HCT116 (cell line): Measurements from ENCODE around the gene CLEC10A. TPM values are rescaled to one million over a fixed set of nuclear protein-coding genes. Genes with fewer than 3 reads are reported as not detected.
"Not testable (repeated sequence)": the region's sequence is repeated elsewhere in the genome, so short reads cannot be mapped to it uniquely, and the experiment has no call there.

ENCODE experiments used
- ATAC-seq: fragments of 200-7000 bp; cut with Tn5 transposase; 2 replicates; pipeline ENCODE4 v1.9.1; 2020; ENCODE audit warnings: mild to moderate bottlenecking, moderate library complexity
- BruUV-seq: library from RNA; stranded (reverse); fragments of 400-500 nt; replicated peaks from 2 replicates; lab custom pipeline; 2021; lab: Mats Ljungman, UMichigan
- CTCF ChIA-PET: fragments of 300-600 bp; sonication (Branson Sonifier 250); formaldehyde crosslinking; loops from one replicate; lab custom pipeline; 2021; ENCODE audit warnings: antibody characterized with exemption; lab: Charles Lee
- POLR2A ChIA-PET: fragments of 300-600, 350-600 bp; sonication (Branson Sonifier 250); formaldehyde crosslinking; loops from one replicate; lab custom pipeline; 2021; ENCODE audit warnings: antibody characterized with exemption; lab: Charles Lee
- RAD21 ChIA-PET, 2 experiments: fragments of 300-600 bp; sonication (Branson Sonifier 250); formaldehyde crosslinking; loops; one replicate each; lab custom pipeline; 2023; ENCODE audit warnings: low total read pairs in 2 of 2; ENCODE audit not compliant: uncharacterized antibody in 2 of 2, unreplicated experiment in 2 of 2, low non-redundant PET in 1 of 2; lab: Charles Lee
- DNase-seq: peaks from one replicate; pipeline ENCODE4 v3.0.0-alpha.2; 2010; ENCODE audit warnings: low read depth, low spot score
- H2AFZ ChIP-seq: fragments of 200-600 bp; shearing (Covaris generic), sonication (generic); 2 replicates; pipeline ENCODE4 v1.6.1; 2017; ENCODE audit warnings: low read depth, mixed run types, mixed read lengths, antibody characterized with exemption, low read length; ENCODE audit not compliant: poor library complexity, severe bottlenecking
- H3K27ac ChIP-seq: 2 replicates; pipeline ENCODE4 v1.5.1; 2012; ENCODE audit warnings: low read depth, low read length
- H3K27me3 ChIP-seq: fragments of 200-600 bp; sonication (generic); 2 replicates; pipeline ENCODE4 v1.6.1; 2016; ENCODE audit warnings: mixed run types, low read length, mixed read lengths; ENCODE audit not compliant: insufficient read depth
- H3K36me3 ChIP-seq, 2 experiments: fragments of 200-500 bp in 1 of 2; fragments of 200-600 bp in 1 of 2; sonication (Bioruptor generic) in 1 of 2; sonication (generic) in 1 of 2; 2 replicates each; pipeline versions ENCODE4 v1.5.1 to v1.6.1; 2014 to 2016; ENCODE audit warnings: low read length in 2 of 2, inconsistent platforms in 1 of 2, mixed read lengths in 1 of 2, mixed run types in 1 of 2; ENCODE audit not compliant: insufficient read depth in 2 of 2, control insufficient read depth in 1 of 2
- H3K4me1 ChIP-seq, 2 experiments: fragments of 200-600 bp in 1 of 2; sonication (generic) in 1 of 2; 2 replicates each; pipeline versions ENCODE4 v1.5.1 to v1.6.1; 2012 to 2017; ENCODE audit warnings: low read length in 2 of 2, inconsistent platforms in 1 of 2, mild to moderate bottlenecking in 1 of 2, mixed read lengths in 1 of 2, mixed run types in 1 of 2, moderate library complexity in 1 of 2; ENCODE audit not compliant: insufficient read depth in 2 of 2, control insufficient read depth in 1 of 2
- H3K4me2 ChIP-seq: fragments of 200-600 bp; sonication (generic); 2 replicates; pipeline ENCODE4 v1.6.1; 2017; ENCODE audit warnings: mixed run types, low read length, mixed read lengths
- H3K4me3 ChIP-seq, 2 experiments: fragments of 200-600 bp in 1 of 2; sonication (generic) in 1 of 2; replicated peaks in 1 of 2; 2 replicates each; pipeline ENCODE4 v1.5.1; 2011 to 2016; ENCODE audit warnings: low read length in 2 of 2, control low read depth in 1 of 2, low read depth in 1 of 2, mild to moderate bottlenecking in 1 of 2, mixed read lengths in 1 of 2, mixed run types in 1 of 2
- H3K79me2 ChIP-seq: fragments of 200-600 bp; sonication (generic); 2 replicates; pipeline ENCODE4 v1.6.1; 2017; ENCODE audit warnings: mild to moderate bottlenecking, mixed run types, low read length, moderate library complexity, mixed read lengths; ENCODE audit not compliant: insufficient read depth
- H3K9ac ChIP-seq: fragments of 200-600 bp; sonication (generic); 2 replicates; pipeline ENCODE4 v1.6.1; 2016; ENCODE audit warnings: low read length, mixed read lengths
- H3K9me2 ChIP-seq: fragments of 200-600 bp; sonication (generic), shearing (Covaris generic); 2 replicates; pipeline ENCODE4 v1.6.1; 2017; ENCODE audit warnings: mixed run types, mild to moderate bottlenecking, moderate library complexity; ENCODE audit not compliant: insufficient read depth
- H3K9me3 ChIP-seq, 2 experiments: fragments of 200-500 bp in 1 of 2; fragments of 200-600 bp in 1 of 2; sonication (Bioruptor generic) in 1 of 2; sonication (generic) in 1 of 2; 2 replicates each; pipeline ENCODE4 v1.6.1; 2014 to 2017; ENCODE audit warnings: low read length in 2 of 2, mixed read lengths in 2 of 2, inconsistent platforms in 1 of 2, low read depth in 1 of 2, mild to moderate bottlenecking in 1 of 2, mixed run types in 1 of 2, moderate library complexity in 1 of 2; ENCODE audit not compliant: control insufficient read depth in 1 of 2, insufficient read depth in 1 of 2
- H4K20me1 ChIP-seq: fragments of 200-600 bp; sonication (generic), shearing (Covaris generic); 2 replicates; pipeline ENCODE4 v1.6.1; 2017; ENCODE audit warnings: mixed run types, mild to moderate bottlenecking, moderate library complexity; ENCODE audit not compliant: insufficient read depth
- CBX3 ChIP-seq: IDR thresholded peaks from 2 replicates; pipeline ENCODE4 v1.6.1; 2012; ENCODE audit warnings: low read depth
- EGR1 ChIP-seq: IDR thresholded peaks from 2 replicates; pipeline ENCODE4 v1.6.1; 2012; ENCODE audit warnings: low read depth
- JUND ChIP-seq: IDR thresholded peaks from 2 replicates; pipeline ENCODE4 v1.6.1; 2012
- POLR2A ChIP-seq: IDR thresholded peaks from 2 replicates; pipeline ENCODE4 v1.7.0; 2011; ENCODE audit warnings: borderline replicate concordance; ENCODE audit not compliant: insufficient read depth, insufficient read length; ENCODE audit errors: extremely low read depth
- RAD21 ChIP-seq: IDR thresholded peaks from 2 replicates; pipeline ENCODE4 v1.6.1; 2012; ENCODE audit warnings: low read depth, mild to moderate bottlenecking
- SIN3A ChIP-seq: IDR thresholded peaks from 2 replicates; pipeline ENCODE4 v1.6.1; 2012; ENCODE audit warnings: low read depth
- SP1 ChIP-seq: IDR thresholded peaks from 2 replicates; pipeline ENCODE4 v1.6.1; 2012; ENCODE audit warnings: low read depth
- TCF7L2 ChIP-seq: IDR thresholded peaks from 2 replicates; pipeline ENCODE4 v1.7.0; 2011; ENCODE audit warnings: borderline replicate concordance, inconsistent platforms; ENCODE audit not compliant: insufficient read depth, insufficient read length; ENCODE audit errors: extremely low read depth
- ZFX ChIP-seq: fragments of 450-650 bp; IDR thresholded peaks from 2 replicates; pipeline ENCODE4 v1.6.1; 2017
- ZNF274 ChIP-seq: fragments of 200-500 bp; sonication (Bioruptor generic); IDR thresholded peaks from 2 replicates; pipeline ENCODE4 v1.6.1; 2014; ENCODE audit warnings: mild to moderate bottlenecking, low read depth, low read length, inconsistent platforms
- intact Hi-C: fragments of 100-400 bp; cut with micrococcal nuclease; formaldehyde crosslinking; loops from 2 replicates; pipeline ENCODE4 v1.10.0; 2022
- total RNA-seq: library from RNA; stranded (reverse); gene quantifications from one replicate; pipeline ENCODE4 v1.2.1, GENCODE V29; 2021; ENCODE audit not compliant: unreplicated experiment
- TF ChIP-seq, protein P1 (sequence below): IDR thresholded peaks from 2 replicates; pipeline ENCODE4 v1.6.1; 2012
- TF ChIP-seq, protein P2 (sequence below): IDR thresholded peaks from 2 replicates; pipeline ENCODE4 v1.6.1; 2011; ENCODE audit warnings: mild to moderate bottlenecking, low read length, moderate library complexity; ENCODE audit not compliant: insufficient replicate concordance; ENCODE audit errors: extremely low read depth

CLEC10A gene
- total RNA-seq, 1 experiment from 2014 or later, result not detected

DNA sequence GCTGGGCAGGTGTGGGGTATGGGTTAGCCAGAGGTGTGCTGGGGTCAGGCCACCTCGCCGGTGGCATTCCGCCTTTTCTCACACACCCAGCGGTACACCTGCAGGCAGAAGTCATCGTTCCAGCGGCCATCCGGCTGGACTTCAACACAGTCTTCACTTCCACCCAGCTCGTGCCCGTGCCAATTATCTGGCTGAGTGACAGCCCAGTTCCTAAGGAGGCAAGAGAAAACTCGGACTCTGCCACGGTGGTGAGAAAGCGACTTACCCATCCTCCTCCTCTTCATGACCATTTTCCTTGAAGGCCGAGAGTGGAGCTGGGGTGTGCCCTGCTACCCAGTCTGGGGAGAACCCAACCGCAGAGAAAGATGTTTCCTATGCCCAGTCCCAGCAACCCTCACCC is 21.5 kb upstream of the CLEC10A start (continued):
- no peak for TF ChIP-seq ZNF274
- TF ChIP-seq, protein P1, sequence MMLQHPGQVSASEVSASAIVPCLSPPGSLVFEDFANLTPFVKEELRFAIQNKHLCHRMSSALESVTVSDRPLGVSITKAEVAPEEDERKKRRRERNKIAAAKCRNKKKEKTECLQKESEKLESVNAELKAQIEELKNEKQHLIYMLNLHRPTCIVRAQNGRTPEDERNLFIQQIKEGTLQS, result no peak
- TF ChIP-seq JUND, result no peak
- no peak for TF ChIP-seq POLR2A
- TF ChIP-seq, all 23 proteins: peak for 0

DNA sequence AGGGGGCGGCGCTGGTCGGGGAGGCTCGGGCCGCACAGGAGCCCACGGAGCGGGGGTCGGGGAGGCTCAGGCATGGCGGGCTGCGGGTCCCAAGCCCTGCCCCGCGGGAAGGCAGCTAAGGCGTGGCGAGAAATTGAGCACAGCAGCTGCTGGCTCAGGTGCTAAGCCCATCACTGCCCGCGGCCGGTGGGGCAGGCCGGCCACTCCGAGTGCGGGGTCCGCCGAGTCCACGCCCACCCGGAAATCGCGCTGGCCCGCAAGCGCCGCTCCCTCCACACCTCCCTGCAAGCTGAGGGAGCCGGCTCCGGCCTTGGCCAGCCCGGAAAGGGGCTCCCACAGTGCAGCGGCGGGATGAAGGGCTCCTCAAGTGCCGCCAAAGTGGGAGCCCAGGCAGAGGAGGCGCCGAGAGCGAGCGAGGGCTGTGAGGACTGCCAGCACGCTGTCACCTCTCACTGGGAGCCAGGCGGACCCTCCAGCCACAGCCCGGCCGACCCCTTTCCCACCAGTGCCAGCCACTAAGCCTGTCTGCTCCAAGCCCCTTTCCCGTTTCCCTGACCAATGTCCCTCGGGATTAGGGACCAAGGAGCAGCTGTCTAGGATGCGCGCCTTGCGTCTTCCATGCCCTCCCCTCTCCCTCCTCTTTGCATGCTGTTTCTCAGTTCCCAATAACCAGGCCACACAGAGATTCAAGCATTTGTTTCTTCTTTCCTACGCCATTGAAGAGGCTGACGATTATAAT is 20.8 kb upstream of the CLEC10A start:
- POLR2A ChIA-PET, H3K27ac ChIP-seq, ATAC-seq, H3K79me2 ChIP-seq, RAD21 ChIA-PET, H3K9me3 ChIP-seq, H3K36me3 ChIP-seq, H3K27me3 ChIP-seq, BruUV-seq, H2AFZ ChIP-seq, CTCF ChIA-PET, H3K9ac ChIP-seq, intact Hi-C loops, H3K4me3 ChIP-seq, H3K4me2 ChIP-seq, H4K20me1 ChIP-seq, H3K4me1 ChIP-seq, DNase-seq, H3K9me2 ChIP-seq: not testable (repeated sequence)

DNA sequence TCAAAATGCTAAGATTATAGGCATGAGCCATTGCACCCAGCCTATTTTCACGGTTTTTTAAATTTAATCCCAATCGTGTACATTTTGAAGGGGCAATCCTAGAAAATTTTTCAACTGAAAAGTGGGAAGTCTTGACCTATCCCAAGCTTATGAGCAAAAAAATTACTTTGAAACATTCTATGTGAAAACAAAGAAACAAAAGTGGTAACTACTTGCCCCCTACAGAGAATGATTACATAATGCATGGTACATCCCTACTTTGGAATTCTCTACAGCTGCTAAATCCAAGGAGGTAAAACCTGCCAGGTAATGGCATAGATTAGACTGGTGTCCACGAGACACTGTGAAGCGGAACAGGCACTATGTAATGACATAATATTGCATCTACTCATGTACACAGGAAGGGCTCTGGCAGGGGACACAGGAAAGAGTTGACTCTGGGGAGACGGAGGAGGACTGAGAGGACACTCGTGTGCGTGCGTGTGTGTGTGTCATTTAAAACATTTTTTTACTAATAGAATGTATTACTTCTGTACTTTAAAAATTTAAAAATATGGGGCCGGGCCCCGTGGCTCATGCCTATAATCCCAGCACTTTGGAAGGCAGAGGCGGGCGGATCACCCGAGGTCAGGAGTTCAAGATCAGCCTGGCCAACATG is 18.9 kb upstream of the CLEC10A start:
- CTCF ChIA-PET, result no interaction called here
- POLR2A ChIA-PET, result no interaction called here
- H3K9me3 ChIP-seq, result no peaks in the 10 kb centered on the region

More for the DNA sequence above, 18.9 kb upstream of the CLEC10A start:
- TF ChIP-seq CBX3 (no peak), EGR1 (no peak), TCF7L2 (no peak), RAD21 (no peak), POLR2A (no peak), ZFX (no peak), SIN3A (no peak), SP1 (no peak)
- TF ChIP-seq, protein P2, sequence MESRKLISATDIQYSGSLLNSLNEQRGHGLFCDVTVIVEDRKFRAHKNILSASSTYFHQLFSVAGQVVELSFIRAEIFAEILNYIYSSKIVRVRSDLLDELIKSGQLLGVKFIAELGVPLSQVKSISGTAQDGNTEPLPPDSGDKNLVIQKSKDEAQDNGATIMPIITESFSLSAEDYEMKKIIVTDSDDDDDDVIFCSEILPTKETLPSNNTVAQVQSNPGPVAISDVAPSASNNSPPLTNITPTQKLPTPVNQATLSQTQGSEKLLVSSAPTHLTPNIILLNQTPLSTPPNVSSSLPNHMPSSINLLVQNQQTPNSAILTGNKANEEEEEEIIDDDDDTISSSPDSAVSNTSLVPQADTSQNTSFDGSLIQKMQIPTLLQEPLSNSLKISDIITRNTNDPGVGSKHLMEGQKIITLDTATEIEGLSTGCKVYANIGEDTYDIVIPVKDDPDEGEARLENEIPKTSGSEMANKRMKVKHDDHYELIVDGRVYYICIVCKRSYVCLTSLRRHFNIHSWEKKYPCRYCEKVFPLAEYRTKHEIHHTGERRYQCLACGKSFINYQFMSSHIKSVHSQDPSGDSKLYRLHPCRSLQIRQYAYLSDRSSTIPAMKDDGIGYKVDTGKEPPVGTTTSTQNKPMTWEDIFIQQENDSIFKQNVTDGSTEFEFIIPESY, result no peak
- TF ChIP-seq, protein P1, result no peak
- TF ChIP-seq, all 23 proteins: peak for 0
- RAD21 ChIA-PET, result no interaction called here
- Histone ChIP-seq H3K27me3 (peaks cover 8% of the 10 kb centered on the region; the same call in 1 of the 2 replicates), H2AFZ (no peak overlapping the region), H3K36me3 (no peaks in the 10 kb centered on the region), H4K20me1 (no peaks in the 10 kb centered on the region), H3K79me2 (no peaks in the 10 kb centered on the region), H3K9me2 (no peaks in the 10 kb centered on the region), H3K9ac (no peak overlapping the region), H3K4me2 (no peak overlapping the region), H3K4me1 (no peaks in the 10 kb centered on the region), H3K27ac (no peak overlapping the region), H3K4me3 (no peak overlapping the region)
- no TSS peak for BruUV-seq
- ATAC-seq (no peak), DNase-seq (no peak)
- intact Hi-C loops, result no loop called here
